ENCODE data around the gene NUP93.

Gene NUP93

DNA sequence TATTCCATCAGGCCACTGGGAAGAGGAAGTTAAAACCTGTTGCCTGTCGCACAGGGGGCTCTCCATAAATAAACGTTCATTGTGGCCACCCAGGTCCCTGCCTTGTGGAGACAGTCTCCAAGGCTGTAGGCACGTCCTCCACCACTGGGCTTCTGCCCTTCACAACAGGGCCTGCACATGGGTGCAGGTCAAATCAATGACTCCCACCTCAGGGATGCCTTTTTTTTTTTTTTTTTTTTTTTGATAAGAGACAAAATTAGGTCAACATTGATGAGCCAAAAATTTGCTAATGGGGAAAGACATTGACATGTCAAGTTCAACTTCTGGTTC is 122.4 kb downstream of the NUP93 start:
- Histone ChIP-seq H3K27ac (no peak overlapping the region), H3K27me3 (no peaks in the 10 kb centered on the region), H3K9me3 (no peaks in the 10 kb centered on the region), H3K4me1 (peaks cover 0 to 16% (median 4%) of the 10 kb centered on the region in 4 donors), H3K4me3 (no peak overlapping the region), H3K36me3 (no peaks in the 10 kb centered on the region)
- DNase-seq = no peak
- intact Hi-C loops (cut with DNase I; ENCODE audit: low total_unique reads) = no loop called here
- TF ChIP-seq, protein P1, sequence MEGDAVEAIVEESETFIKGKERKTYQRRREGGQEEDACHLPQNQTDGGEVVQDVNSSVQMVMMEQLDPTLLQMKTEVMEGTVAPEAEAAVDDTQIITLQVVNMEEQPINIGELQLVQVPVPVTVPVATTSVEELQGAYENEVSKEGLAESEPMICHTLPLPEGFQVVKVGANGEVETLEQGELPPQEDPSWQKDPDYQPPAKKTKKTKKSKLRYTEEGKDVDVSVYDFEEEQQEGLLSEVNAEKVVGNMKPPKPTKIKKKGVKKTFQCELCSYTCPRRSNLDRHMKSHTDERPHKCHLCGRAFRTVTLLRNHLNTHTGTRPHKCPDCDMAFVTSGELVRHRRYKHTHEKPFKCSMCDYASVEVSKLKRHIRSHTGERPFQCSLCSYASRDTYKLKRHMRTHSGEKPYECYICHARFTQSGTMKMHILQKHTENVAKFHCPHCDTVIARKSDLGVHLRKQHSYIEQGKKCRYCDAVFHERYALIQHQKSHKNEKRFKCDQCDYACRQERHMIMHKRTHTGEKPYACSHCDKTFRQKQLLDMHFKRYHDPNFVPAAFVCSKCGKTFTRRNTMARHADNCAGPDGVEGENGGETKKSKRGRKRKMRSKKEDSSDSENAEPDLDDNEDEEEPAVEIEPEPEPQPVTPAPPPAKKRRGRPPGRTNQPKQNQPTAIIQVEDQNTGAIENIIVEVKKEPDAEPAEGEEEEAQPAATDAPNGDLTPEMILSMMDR (IDR thresholded peaks at IDR 0.05) = no peak

GRCh38 chr16:56852968-56853367 is 123.0 kb downstream of the NUP93 start:
- TF ChIP-seq, protein P1 (IDR thresholded peaks at IDR 0.05) = no peak
- no peak for DNase-seq
- no peaks in the 10 kb centered on the region for H3K9me3 ChIP-seq
- intact Hi-C loops (cut with DNase I; ENCODE audit: low total_unique reads) = no loop called here
- no peak overlapping the region for H3K27ac ChIP-seq
- no peaks in the 10 kb centered on the region for H3K27me3 ChIP-seq
- no peaks in the 10 kb centered on the region for H3K36me3 ChIP-seq
- peaks cover 0 to 14% (median 4%) of the 10 kb centered on the region in 4 donors for H3K4me1 ChIP-seq
- H3K4me3 ChIP-seq = no peak overlapping the region

- Histone ChIP-seq H3K27ac (no peak overlapping the region), H3K9me3 (no peaks in the 10 kb centered on the region), H3K27me3 (no peaks in the 10 kb centered on the region), H3K36me3 (no peaks in the 10 kb centered on the region), H3K4me1 (no peaks in the 10 kb centered on the region), H3K4me3 (no peak overlapping the region)
- TF ChIP-seq, protein P1 (IDR thresholded peaks at IDR 0.05) = no peak
- intact Hi-C loops (cut with DNase I; ENCODE audit: low total_unique reads) = no loop called here
- DNase-seq = no peak
Measured at GRCh38 chr16:56855201-56855600, 125.3 kb downstream of the NUP93 start.

GRCh38 chr16:56855946-56856345 is 126.0 kb downstream of the NUP93 start:
- Histone ChIP-seq H3K36me3 (no peaks in the 10 kb centered on the region), H3K27me3 (no peaks in the 10 kb centered on the region), H3K27ac (no peak overlapping the region), H3K9me3 (no peaks in the 10 kb centered on the region), H3K4me1 (no peaks in the 10 kb centered on the region), H3K4me3 (no peak overlapping the region)
- no peak for DNase-seq
- TF ChIP-seq, protein P1 (IDR thresholded peaks at IDR 0.05) = no peak
- intact Hi-C loops (cut with DNase I; ENCODE audit: low total_unique reads) = no loop called here

- Histone ChIP-seq H3K9me3 (no peaks in the 10 kb centered on the region), H3K27ac (no peak overlapping the region), H3K4me1 (no peaks in the 10 kb centered on the region), H3K27me3 (no peaks in the 10 kb centered on the region), H3K36me3 (no peaks in the 10 kb centered on the region), H3K4me3 (no peak overlapping the region)
- TF ChIP-seq, protein P1 (IDR thresholded peaks at IDR 0.05) = no peak
- no peak for DNase-seq
- intact Hi-C loops (cut with DNase I; ENCODE audit: low total_unique reads) = no loop called here
Measured at GRCh38 chr16:56856876-56857447, 127.0 kb downstream of the NUP93 start.

GRCh38 chr16:56858374-56858773 is 128.4 kb downstream of the NUP93 start:
- Histone ChIP-seq H3K4me3 (no peak overlapping the region), H3K4me1 (no peaks in the 10 kb centered on the region), H3K27ac (no peak overlapping the region), H3K27me3 (no peaks in the 10 kb centered on the region), H3K9me3 (no peaks in the 10 kb centered on the region), H3K36me3 (no peaks in the 10 kb centered on the region)
- no peak for DNase-seq
- TF ChIP-seq, protein P1 (IDR thresholded peaks at IDR 0.05) = no peak
- intact Hi-C loops (cut with DNase I; ENCODE audit: low total_unique reads) = no loop called here

Measured in tibial artery (tissue), 4 donors.